HL-60 (cell line): ENCODE data around the gene LSM5.

Source experiments
- DNase-seq, 2 experiments: peaks; one replicate each; pipeline ENCODE4 v3.0.0-alpha.2; 2010 to 2020; ENCODE audit warnings: low read depth in 1 of 2, low spot score in 1 of 2
- H3K27ac ChIP-seq: fragments of 250-450 bp; sonication (Bioruptor Pico); replicated peaks from 2 replicates; pipeline ENCODE4 v1.5.1; 2020; ENCODE audit warnings: mild to moderate bottlenecking, moderate library complexity
- H3K27me3 ChIP-seq: fragments of 250-450 bp; sonication (Bioruptor Pico); 2 replicates; pipeline ENCODE4 v1.5.1; 2021; ENCODE audit warnings: mild to moderate bottlenecking, moderate library complexity; ENCODE audit not compliant: insufficient read depth, poor library complexity, severe bottlenecking
- H3K4me3 ChIP-seq: replicated peaks from 2 replicates; pipeline ENCODE4 v1.5.1; 2011; ENCODE audit warnings: mild to moderate bottlenecking, control low read depth, low read length; ENCODE audit not compliant: insufficient read depth
- GABPA ChIP-seq: IDR thresholded peaks from 2 replicates; pipeline ENCODE4 v1.6.1; 2012; ENCODE audit warnings: low read depth
- POLR2AphosphoS5 ChIP-seq: IDR thresholded peaks from 2 replicates; pipeline ENCODE4 v1.6.1; 2012; ENCODE audit warnings: low read depth
- REST ChIP-seq: IDR thresholded peaks from 2 replicates; pipeline ENCODE4 v1.6.1; 2012; ENCODE audit warnings: low read depth; ENCODE audit not compliant: insufficient replicate concordance
- SPI1 ChIP-seq: IDR thresholded peaks from 2 replicates; pipeline ENCODE4 v1.6.1; 2012; ENCODE audit warnings: low read depth, mild to moderate bottlenecking, borderline replicate concordance
- long read RNA-seq: library from polyadenylated mRNA; unstranded; transcript quantifications from one replicate; pipeline ENCODE4 v2.0.0, GENCODE V29; 2020
- TF ChIP-seq, protein P1 (sequence below): IDR thresholded peaks from one replicate; pipeline ENCODE4 v1.5.1; 2011; ENCODE audit warnings: low read length, control low read depth, inconsistent platforms; ENCODE audit not compliant: insufficient read depth

LSM5 gene
- long read RNA-seq, transcript LSM5-208 (5 exons, 2,258 nt) = major isoform, 85 of 102 reads
- long read RNA-seq, partial matches to known transcripts = 0 of 102 reads
- long read RNA-seq, other reads (novel, unspliced or antisense) = 9 of 102 reads

DNA sequence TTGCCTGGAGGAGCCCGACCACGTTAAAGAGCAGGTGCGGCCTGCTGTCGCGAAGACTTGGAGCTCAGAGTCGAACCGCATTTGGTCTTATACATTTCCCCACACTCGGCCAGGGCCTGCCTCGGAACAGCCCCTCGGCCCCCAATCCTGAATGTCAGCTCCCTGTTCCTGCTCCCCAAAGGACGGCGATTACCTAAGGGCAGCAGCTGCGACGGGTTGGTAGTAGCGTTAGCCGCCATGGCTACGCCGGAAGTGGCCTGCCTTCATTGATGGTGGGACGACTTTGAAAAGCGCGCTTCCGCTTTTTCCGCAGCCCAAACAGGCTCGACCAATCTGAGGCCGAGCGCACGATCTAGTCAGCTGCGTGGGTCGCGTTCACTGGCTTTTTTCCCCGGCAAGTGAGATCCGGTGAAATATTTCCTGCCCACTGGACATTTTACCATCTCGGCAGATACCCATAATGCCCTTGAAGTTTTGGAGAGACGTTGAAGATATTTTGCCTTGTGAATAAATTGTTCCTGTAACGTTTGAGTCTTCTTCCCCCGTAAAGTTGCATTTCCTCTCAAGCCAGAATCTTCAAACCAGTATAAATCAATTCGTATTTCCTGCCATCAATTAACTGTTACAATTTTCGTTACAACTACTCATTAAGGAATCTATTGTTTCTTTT is at the start of gene LSM5:
TSS of gene LSM5 (minus strand) at position 254 of the 670 bp plus-strand sequence. CDS start at position 239, 15 bp downstream.
- peak within 1 kb of the TSS; percentile 92 for H3K27ac ChIP-seq
- DNase-seq = peak; percentile 85 to 94
- TF ChIP-seq REST (peak; percentile 42), SPI1 (peak; percentile 91), POLR2AphosphoS5 (peak; percentile 93), GABPA (peak; percentile 99)
- TF ChIP-seq, protein P1, sequence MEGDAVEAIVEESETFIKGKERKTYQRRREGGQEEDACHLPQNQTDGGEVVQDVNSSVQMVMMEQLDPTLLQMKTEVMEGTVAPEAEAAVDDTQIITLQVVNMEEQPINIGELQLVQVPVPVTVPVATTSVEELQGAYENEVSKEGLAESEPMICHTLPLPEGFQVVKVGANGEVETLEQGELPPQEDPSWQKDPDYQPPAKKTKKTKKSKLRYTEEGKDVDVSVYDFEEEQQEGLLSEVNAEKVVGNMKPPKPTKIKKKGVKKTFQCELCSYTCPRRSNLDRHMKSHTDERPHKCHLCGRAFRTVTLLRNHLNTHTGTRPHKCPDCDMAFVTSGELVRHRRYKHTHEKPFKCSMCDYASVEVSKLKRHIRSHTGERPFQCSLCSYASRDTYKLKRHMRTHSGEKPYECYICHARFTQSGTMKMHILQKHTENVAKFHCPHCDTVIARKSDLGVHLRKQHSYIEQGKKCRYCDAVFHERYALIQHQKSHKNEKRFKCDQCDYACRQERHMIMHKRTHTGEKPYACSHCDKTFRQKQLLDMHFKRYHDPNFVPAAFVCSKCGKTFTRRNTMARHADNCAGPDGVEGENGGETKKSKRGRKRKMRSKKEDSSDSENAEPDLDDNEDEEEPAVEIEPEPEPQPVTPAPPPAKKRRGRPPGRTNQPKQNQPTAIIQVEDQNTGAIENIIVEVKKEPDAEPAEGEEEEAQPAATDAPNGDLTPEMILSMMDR = no peak
- H3K4me3 ChIP-seq = peak within 1 kb of the TSS; percentile 95
- no peaks in the 10 kb centered on the region for H3K27me3 ChIP-seq

- H3K4me3 ChIP-seq = no peak overlapping the region
- no peaks in the 10 kb centered on the region for H3K27me3 ChIP-seq
- no peak for DNase-seq
- TF ChIP-seq SPI1 (no peak), POLR2AphosphoS5 (no peak), GABPA (no peak), REST (no peak)
- TF ChIP-seq, protein P1 = no peak
- no peak overlapping the region for H3K27ac ChIP-seq
Measured at GRCh38 chr7:32539366-32539765, 49.2 kb upstream of the LSM5 start.

GRCh38 chr7:32537760-32538159 is 47.6 kb upstream of the LSM5 start:
- H3K4me3 ChIP-seq = no peak overlapping the region
- H3K27me3 ChIP-seq = no peaks in the 10 kb centered on the region
- no peak overlapping the region for H3K27ac ChIP-seq
- TF ChIP-seq, protein P1 = no peak
- no peak for TF ChIP-seq POLR2AphosphoS5
- no peak for TF ChIP-seq GABPA
- TF ChIP-seq SPI1 = no peak
- no peak for TF ChIP-seq REST
- no peak for DNase-seq
